ENCODE results near the gene TREML2.

GRCh38 chr6:41155132-41155805 is 45.7 kb downstream of the TREML2 start:
- no peak for TF ChIP-seq POLR2A (IDR thresholded peaks at IDR 0.05)
- TF ChIP-seq CTCF (IDR thresholded peaks at IDR 0.05): no peak
